ENCODE measurements around the gene CTCFL. TPM values are rescaled to one million over a fixed set of nuclear protein-coding genes. Genes with fewer than 3 reads are reported as not detected.
A peak's percentile ranks its signal among the peaks of the same experiment; 100 is the strongest.

CTCFL gene
- polyA plus RNA-seq, 4 donors = 1.0 to 3.6 (median 2.5) TPM

DNA sequence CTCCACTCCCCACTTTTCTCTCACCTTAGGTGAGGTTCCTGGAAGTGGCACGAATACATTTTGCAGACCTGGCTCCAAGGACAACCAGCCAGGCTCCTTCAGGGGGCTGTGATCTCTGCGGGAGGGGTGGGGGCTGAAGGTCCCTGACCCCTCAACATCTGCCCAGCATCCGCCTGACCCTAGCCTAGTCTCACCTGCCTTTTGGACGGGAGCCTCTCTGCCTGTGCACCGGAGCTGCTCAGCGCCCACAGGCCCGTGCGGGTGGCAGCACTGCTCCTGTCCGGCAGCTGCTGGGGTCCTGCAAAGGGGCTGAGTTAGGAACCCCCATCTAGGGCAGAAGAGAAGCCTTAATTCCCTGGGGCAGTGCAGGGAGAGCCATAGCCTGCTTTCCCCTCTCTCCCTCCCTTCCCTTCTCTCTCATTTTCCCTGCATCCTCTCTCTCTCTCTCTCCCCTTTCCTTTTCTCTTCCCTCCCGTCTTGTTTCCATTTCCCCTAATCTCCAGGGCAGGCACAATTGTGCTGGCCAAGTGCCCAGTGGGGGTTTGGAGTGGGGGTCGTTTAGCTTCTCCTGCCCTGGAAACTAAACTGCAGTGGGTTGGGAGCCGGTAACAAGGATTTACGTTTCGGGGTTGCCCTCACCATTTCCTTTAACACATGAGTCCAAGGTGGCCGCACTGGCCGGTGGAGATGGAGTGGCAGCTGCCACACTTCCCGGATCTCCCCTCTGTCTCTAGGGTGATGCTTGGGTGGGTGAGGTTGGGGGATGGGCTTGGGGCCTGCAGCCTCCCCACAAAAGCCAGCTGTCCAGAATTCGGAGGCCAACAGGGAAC lies 54.1 kb downstream of the CTCFL start:
- DNase-seq (ENCODE audit: low read depth in 4 of 4, low spot score in 2 of 4) = no peak

DNA sequence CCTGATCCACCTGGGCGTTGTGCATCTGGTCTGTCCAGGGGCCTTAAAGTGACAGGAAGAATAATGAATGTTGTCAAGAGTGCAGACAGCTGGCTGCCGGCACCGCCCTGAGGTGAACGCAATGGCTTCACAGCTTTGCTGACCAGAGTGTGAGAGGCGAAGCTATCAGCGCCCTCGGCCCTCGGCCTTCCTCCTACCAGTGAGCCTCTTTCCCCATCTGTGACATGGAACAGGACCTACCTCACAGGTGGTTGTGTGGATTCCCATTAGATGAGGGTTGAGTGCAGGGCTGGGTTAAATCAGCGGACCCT lies 54.8 kb downstream of the CTCFL start:
- DNase-seq (ENCODE audit: low read depth in 4 of 4, low spot score in 2 of 4) = no peak

DNA sequence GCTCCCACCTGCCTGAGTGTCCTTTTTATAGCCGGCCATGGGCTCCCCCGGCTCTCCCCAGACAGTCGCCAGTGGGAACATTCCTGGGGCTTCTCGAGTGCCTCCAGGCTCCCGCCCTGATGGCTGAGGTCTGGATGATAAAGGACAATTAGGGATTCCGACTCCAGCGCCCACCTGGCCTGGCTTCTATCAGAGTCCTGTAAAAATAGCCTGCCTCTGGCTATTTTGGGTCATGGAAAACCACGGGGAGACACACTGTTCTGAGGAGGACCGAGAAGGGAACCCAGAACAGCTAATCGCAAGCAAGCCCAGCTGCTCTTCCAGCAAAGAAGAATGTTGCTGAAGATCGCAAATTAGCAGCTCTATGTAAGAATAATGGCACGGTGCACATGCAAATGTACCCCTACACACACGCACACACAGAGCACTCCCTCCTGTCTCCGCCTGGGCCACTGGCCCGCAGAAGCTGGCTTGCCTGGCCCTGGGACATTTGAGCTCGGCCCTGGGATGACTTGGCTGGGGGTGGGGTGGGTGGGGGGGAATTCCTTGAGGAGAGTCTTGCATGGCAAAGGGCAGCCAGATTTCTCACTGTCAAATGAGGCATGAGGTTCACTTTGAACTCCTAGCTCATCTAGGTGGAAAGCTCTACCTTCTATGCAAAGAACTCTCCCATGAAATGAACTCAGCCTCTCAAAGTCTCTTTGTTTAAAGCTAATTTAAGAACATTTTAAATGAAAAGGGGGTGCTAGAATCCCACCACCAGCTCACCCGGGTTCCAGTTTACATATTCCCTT lies 55.3 kb downstream of the CTCFL start:
- DNase-seq (ENCODE audit: low read depth in 4 of 4, low spot score in 2 of 4) = peak in 1 of 4 donors; percentile 34

DNA sequence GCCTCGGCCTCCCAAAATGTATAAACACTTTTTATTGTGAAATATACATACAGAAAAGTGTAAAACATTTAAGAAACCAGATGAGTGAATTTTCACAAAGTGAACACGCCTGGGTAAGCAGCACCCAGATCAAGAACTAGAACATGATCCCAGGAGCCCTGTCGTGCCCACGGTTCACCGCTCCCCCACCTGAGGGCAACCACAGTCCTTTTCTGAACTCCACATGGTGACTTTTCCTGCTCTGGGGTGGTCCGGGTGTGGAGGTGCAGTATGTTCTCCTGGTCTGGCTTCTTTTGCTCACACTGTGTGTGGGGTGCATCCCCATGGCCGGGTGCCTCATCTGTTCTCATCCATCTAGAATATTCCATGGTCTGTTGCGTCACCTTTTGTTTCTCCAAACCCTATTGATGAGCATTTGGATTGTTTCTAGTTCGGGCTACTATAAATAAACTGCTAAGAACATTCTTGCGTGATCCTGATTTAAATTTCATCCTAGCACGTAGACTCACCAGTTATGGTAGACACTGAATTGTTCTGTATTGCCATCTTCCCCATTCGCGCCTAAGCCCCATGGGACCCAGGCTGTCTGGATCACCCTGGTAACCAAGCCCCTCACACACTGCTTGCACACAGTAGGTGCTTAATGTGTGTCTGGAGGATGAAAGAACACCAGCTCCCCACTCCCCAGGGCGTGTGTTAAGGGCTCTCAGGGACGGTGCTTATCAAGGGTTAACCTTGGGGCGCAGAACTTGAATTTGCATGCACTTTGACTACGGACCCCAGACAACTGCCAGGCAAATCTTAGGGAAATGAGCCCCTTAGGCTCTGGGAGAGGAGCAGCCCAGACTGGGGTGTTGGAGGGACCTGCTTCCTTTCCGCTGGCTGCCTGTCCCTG lies 56.2 kb downstream of the CTCFL start:
- no peak for DNase-seq (ENCODE audit: low read depth in 4 of 4, low spot score in 2 of 4)

DNA sequence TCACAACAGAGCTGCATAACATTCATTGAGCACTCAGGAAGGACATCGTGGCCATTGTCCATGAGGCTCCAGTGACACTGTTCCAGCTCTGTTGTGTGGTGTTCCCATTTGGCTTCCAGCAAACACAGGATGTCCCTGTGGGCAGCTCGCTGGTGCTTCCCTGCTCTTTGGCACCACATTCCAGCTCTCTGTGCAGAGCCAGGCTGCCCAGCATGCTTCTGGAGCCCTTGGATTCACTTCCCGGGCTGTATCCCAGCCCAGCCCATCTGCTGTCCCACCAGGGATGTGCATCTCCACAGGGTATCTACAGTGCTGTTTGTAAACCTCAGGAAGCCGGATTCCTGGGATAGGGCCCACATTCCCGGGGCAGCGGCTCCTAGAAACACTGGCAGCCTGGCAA lies 57.2 kb downstream of the CTCFL start:
- DNase-seq (ENCODE audit: low read depth in 4 of 4, low spot score in 2 of 4) = no peak

- DNase-seq (ENCODE audit: low read depth in 4 of 4, low spot score in 2 of 4) = no peak
Observed at GRCh38 chr20:57465943-57466342, 59.0 kb downstream of the CTCFL start.

GRCh38 chr20:57465486-57465885 lies 59.5 kb downstream of the CTCFL start:
- no peak for DNase-seq (ENCODE audit: low read depth in 4 of 4, low spot score in 2 of 4)

- no peak for DNase-seq (ENCODE audit: low read depth in 4 of 4, low spot score in 2 of 4)
Observed at GRCh38 chr20:57464642-57465211, 60.2 kb downstream of the CTCFL start.

GRCh38 chr20:57462781-57463180 lies 62.2 kb downstream of the CTCFL start:
- no peak for DNase-seq (ENCODE audit: low read depth in 4 of 4, low spot score in 2 of 4)

GRCh38 chr20:57461726-57462125 lies 63.2 kb downstream of the CTCFL start:
- DNase-seq (ENCODE audit: low read depth in 4 of 4, low spot score in 2 of 4) = no peak

DNA sequence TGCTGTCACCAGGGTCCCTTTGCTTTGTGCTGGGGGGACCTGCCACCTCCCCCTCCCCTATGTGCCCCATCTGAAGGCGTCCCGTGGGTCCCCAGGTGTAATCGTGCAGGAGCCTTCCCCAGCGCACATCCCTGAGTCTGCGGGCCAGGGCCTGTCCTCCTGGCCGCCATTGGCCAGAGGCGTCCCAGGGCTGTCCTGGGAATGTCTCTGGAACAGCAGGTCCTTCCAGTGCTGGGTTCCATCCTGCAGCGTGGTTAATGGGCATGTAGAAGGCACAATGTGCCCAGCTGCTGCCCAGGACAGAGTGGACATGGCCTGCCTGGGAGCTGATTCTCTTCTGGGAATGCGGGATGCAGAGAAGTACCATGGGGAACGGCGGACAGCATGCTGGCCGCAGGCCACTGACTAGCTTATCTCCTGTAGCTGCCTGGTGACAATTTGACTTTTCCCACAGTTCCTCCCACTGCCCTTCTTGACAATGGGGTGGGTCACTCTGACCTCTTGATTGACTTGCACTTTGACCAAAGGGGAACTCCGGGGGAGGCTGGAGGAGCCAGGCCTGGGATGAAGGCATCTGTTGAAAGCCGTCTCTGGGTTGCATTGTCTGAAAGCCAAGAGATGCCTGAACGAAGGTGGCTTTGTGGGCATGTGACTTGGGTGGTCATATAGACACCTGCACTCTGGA lies 64.0 kb downstream of the CTCFL start:
- DNase-seq (ENCODE audit: low read depth in 4 of 4, low spot score in 2 of 4) = no peak

DNA sequence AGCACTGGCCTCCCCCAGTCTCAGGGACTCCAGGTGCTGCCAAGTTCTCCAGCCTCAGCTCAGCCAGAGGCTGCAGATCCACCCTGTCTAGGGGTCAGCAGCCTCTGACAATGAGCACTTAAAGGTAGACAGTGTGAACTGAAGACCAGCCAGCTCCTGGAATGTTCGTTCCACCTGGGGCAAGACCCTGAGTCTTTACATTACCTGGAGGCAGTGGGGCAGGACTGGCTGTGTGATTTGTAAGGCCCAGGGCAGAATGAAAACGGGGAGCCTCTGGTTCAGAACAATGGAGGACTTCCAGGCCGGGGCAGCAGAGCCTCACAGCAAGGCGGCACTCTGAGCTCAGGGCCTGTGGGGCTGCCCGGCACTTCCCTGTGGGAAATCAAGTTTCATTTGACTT lies 65.0 kb downstream of the CTCFL start:
- DNase-seq (ENCODE audit: low read depth in 4 of 4, low spot score in 2 of 4) = no peak

DNA sequence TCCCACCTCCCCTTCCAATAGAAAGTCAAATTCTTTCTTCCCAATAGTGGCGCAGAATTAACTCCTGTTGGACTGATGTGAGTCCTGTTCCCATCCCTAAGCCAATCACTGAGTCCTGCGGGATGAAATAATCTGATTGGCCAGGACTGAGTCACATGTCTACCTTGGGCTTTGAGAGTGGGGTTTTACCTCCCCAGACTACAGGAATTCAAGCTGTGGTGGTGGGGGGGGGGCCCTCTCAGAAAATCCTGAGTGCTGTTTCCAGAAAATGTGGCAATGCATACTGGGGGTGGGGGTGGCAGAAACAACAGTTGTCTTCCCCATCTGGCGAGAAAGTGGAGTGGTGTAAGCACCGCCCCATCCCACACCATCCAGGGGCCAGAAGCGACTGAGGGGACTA lies 65.7 kb downstream of the CTCFL start:
- DNase-seq (ENCODE audit: low read depth in 4 of 4, low spot score in 2 of 4) = no peak

DNA sequence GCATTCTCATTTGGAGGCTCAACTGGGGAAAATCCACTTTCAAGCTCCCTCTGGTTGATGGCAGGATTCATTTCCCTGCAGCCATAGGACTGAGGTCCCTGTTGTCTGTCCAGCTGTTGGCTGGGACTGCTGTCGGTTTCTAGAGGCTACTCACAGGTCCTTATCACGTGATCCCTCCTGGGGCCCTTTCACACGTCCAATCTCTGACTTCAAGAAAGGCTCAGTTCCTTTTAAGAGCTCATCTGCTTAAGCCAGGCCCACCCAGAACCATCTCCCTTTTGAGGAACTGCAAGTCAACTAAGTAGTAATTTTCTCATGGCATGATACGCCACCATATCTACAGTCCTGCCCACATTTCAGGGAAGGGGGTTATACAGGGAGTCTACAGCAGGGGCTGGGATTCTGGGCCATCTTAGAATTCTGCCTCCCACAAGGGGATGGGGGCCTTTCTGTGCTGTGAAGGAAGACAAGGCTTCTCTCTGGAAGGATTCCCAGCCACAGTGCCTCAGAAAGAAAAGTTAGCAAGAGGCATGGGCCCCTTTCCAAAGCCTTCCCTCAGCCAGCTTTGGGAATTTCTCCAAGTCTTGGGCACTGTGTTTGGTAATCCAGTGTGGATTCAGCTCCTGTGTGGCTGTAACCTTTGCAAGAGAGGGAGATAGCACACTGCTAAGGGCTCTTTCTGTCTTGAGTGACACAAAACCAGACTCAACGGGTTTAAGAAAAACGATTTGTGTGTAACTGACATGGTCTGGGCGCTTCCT lies 66.4 kb downstream of the CTCFL start:
- no peak for DNase-seq (ENCODE audit: low read depth in 4 of 4, low spot score in 2 of 4)

DNA sequence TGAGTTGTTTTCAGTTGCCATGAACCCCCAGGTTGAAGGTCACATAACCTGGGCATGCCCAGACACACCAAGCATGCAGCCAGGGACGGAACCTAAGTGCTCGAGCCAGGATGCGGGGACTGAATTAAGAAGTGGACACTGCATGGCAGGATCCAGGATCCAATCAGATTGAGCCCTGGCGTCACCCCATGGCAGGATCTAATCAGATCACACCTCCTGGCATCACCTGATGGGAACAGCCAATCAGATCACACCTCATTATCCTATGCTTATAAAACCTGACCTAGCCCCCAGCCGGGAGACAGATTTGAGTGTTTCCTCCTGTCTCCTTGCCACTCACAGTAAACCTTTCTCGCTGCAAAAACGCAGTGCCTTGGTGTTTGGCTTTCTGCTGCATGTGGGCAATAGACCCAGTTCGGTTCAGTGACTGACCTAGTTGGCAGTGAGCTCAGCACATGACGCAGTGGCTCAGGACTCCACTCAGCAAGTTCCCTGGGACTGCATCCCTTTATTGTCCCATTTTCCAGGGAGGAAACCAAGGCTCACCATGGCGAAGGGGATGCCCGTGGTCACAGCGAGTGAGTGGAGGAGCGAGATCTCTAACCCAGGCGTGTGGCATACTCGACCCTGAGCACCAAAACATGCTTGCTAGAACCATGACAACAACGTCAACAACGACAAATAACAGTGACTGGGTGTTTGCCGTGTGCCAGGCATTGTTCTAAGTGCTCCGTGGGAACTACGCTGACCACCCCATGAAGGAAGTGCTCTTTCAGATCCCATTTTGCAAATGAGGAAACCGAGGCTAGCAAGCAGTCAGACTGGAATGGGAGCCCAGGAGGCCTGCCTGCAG lies 67.5 kb downstream of the CTCFL start:
- DNase-seq (ENCODE audit: low read depth in 4 of 4, low spot score in 2 of 4) = no peak

- no peak for DNase-seq (ENCODE audit: low read depth in 4 of 4, low spot score in 2 of 4)
Observed at GRCh38 chr20:57456116-57456515, 68.8 kb downstream of the CTCFL start.

DNA sequence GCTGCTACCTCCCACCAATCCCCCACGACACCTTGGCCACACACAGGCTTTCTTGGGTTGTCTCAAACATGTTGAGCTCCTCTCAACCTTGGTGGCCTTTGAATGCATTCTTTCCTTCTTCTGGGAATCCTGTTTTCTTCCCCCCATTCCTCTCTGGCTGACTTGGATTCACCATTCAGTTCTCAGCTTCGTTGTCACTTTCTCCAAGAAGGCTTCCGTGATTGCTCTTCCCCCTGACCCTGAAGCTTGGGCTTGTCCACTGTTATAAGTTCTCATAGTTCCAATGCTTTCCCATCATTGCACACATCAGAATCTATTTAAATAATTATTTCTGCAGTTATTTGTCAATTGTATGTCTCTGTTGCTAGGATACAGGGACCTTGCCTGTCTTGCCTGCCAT lies 69.6 kb downstream of the CTCFL start:
- DNase-seq (ENCODE audit: low read depth in 4 of 4, low spot score in 2 of 4) = no peak

DNA sequence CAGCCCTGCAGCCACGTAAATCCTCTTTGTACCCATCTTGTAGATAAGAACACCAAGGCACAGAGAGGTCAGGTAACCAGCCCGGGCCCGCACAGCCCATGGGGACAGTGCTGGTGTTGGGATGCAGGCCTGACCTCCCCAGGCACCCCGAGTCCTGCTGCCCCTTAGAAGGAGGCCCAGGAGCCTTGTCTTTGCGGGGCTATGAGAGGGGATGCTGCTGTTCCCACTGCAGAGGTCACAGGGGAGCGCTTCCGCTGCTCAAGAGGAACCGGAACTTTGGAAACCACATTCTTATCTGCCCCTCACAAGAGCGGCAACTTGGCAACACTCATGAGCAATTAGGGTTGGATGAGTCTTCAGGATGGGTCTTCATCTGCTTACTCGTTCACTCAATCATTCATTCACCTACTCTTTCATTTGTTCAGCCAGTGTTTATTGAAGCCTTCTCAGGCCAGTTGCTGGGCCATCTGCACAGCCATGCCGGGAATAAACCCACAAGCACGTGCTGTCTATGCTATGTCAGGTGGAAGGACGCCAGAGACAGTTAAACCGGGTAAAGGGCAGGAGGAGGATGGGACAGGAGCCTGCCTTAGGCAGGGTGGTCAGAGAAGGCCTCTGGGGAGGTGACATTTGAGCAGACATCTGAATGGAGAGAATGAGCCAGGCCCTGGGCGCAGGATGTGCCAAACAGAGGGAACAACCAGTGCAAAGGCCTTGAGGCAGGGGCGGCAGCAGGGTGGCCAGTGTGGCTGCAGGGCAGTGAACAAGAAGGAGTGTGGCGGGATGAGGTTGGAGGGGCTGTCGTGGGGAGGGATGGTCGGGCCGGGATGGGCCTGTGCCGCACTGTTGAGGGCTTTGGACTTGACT lies 72.9 kb downstream of the CTCFL start:
- no peak for DNase-seq (ENCODE audit: low read depth in 4 of 4, low spot score in 2 of 4)

Data from left renal cortex interstitium (tissue), 4 donors.